Measurements from ENCODE around the gene RBBP7. TPM values are rescaled to one million over a fixed set of nuclear protein-coding genes. Genes with fewer than 3 reads are reported as not detected.

The RBBP7 gene
- total RNA-seq, 1 experiment from 2014 or later, result 146 TPM

DNA sequence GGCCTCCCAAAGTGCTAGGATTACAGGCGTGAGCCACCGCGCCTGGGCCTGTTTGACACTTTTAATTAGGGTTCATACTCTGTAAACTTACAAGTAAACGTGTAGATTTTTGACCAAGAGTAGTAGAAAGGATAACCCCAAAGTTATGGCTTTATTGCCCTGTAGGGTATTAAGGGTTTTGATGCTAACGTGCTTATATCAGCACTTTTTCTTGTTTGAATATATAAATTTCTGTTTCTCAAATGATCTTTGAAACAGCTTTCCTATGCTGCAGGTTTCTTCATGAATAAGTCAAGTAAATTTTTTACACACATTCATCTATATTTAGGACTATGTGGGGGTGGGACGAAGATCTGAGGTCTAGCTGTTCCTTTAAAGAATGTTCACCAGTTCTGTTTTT lies 47.0 kb upstream of the RBBP7 start:
- no peak for TF ChIP-seq RAD21 (IDR thresholded peaks at IDR 0.05; ENCODE audit: low read depth)
- no peak for TF ChIP-seq EZH2 (IDR thresholded peaks at IDR 0.05)
- no peak for TF ChIP-seq CBX3 (IDR thresholded peaks at IDR 0.05; ENCODE audit: low read depth)
- no peak for TF ChIP-seq TCF7L2 (IDR thresholded peaks at IDR 0.05; ENCODE audit: borderline replicate concordance, extremely low read depth, insufficient read depth, insufficient read length)
- no peak for TF ChIP-seq SIN3A (IDR thresholded peaks at IDR 0.05; ENCODE audit: low read depth)
- TF ChIP-seq JUND (IDR thresholded peaks at IDR 0.05), result no peak
- TF ChIP-seq, protein P1, sequence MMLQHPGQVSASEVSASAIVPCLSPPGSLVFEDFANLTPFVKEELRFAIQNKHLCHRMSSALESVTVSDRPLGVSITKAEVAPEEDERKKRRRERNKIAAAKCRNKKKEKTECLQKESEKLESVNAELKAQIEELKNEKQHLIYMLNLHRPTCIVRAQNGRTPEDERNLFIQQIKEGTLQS (IDR thresholded peaks at IDR 0.05), result no peak
- TF ChIP-seq POLR2A (IDR thresholded peaks at IDR 0.05; ENCODE audit: borderline replicate concordance, extremely low read depth, insufficient read depth, insufficient read length), result no peak
- TF ChIP-seq, protein P2, sequence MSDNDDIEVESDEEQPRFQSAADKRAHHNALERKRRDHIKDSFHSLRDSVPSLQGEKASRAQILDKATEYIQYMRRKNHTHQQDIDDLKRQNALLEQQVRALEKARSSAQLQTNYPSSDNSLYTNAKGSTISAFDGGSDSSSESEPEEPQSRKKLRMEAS (IDR thresholded peaks at IDR 0.05), result no peak
- TF ChIP-seq, protein P3, sequence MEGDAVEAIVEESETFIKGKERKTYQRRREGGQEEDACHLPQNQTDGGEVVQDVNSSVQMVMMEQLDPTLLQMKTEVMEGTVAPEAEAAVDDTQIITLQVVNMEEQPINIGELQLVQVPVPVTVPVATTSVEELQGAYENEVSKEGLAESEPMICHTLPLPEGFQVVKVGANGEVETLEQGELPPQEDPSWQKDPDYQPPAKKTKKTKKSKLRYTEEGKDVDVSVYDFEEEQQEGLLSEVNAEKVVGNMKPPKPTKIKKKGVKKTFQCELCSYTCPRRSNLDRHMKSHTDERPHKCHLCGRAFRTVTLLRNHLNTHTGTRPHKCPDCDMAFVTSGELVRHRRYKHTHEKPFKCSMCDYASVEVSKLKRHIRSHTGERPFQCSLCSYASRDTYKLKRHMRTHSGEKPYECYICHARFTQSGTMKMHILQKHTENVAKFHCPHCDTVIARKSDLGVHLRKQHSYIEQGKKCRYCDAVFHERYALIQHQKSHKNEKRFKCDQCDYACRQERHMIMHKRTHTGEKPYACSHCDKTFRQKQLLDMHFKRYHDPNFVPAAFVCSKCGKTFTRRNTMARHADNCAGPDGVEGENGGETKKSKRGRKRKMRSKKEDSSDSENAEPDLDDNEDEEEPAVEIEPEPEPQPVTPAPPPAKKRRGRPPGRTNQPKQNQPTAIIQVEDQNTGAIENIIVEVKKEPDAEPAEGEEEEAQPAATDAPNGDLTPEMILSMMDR (IDR thresholded peaks at IDR 0.05 in 2 of 3, conservative IDR thresholded peaks at IDR 0.05 in 1 of 3; ENCODE audit: borderline replicate concordance in 1 of 3, insufficient read depth in 1 of 3, low read depth in 2 of 3, low read length in 2 of 3), result no peak
- TF ChIP-seq EZH2phosphoT487 (IDR thresholded peaks at IDR 0.05; ENCODE audit: borderline replicate concordance), result no peak
- TF ChIP-seq ZNF274 (IDR thresholded peaks at IDR 0.05; ENCODE audit: low read depth, low read length), result no peak
- no peak for TF ChIP-seq SRF (IDR thresholded peaks at IDR 0.05; ENCODE audit: low read depth)
- Histone ChIP-seq H4K20me1 (ENCODE audit: insufficient read depth) (no peaks in the 10 kb centered on the region), H3K9me3 (ENCODE audit: control insufficient read depth in 1 of 2, insufficient read depth in 1 of 2, low read depth in 1 of 2, low read length in 2 of 2) (no peaks in the 10 kb centered on the region), H3K4me3 (replicated peaks in 1 of 2; ENCODE audit: low read depth in 1 of 2, low read length in 2 of 2) (no peak overlapping the region), H2AFZ (ENCODE audit: low read depth, low read length, poor library complexity, severe bottlenecking) (no peak overlapping the region), H3K4me1 (ENCODE audit: control insufficient read depth in 1 of 2, insufficient read depth in 2 of 2, low read length in 2 of 2) (no peaks in the 10 kb centered on the region), H3K9ac (ENCODE audit: low read length) (no peak overlapping the region), H3K27ac (ENCODE audit: low read depth, low read length) (no peak overlapping the region), H3K27me3 (ENCODE audit: insufficient read depth, low read length) (no peaks in the 10 kb centered on the region), H3K79me2 (ENCODE audit: insufficient read depth, low read length) (no peaks in the 10 kb centered on the region), H3K4me2 (ENCODE audit: low read length) (no peak overlapping the region), H3K36me3 (ENCODE audit: control insufficient read depth in 1 of 2, insufficient read depth in 2 of 2, low read length in 2 of 2) (no peaks in the 10 kb centered on the region), H3K9me2 (ENCODE audit: insufficient read depth) (no peaks in the 10 kb centered on the region)
- ChIA-PET CTCF (no interaction called here), RAD21 (ENCODE audit: low non-redundant PET in 1 of 2, low total read pairs in 2 of 2, uncharacterized antibody in 2 of 2, unreplicated experiment in 2 of 2) (no interaction called here), POLR2A (no interaction called here)
- no TSS peak for BruUV-seq (replicated peaks)
- ATAC-seq (no peak), DNase-seq (ENCODE audit: low read depth, low spot score) (no peak)
- intact Hi-C loops (cut with micrococcal nuclease), result no loop called here

All from HCT116 (cell line).